Measurements from ENCODE around the gene C20orf204. TPM values are rescaled to one million over a fixed set of nuclear protein-coding genes. Genes with fewer than 3 reads are reported as not detected.

Gene C20orf204
- total RNA-seq, 2 donors from 2014 or later = 0.29 to 3.3 TPM

DNA sequence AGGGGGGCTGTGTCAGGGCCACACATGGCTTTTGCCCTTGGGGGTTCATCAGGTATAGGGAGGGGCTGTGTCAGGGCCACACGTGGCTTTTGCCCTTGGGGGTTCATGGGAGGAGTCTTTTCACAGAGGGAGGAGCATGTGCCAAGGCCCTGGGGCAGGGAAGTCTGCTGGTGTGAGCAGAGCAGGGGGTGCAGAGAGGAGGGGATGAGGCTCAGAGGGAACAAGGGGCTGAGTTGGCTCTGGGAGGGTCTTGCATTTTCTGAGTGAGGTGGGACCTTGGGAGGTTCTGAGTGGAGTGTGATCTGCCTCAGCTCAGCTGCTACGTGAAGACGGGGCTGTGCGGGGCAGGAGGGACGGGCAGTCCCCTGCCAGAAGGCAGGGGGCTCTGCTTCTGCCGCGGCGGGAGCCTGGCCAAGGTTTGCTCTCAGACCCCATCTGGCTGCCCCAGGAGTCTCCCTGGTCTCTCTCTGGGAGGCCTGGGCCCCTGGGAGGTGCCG, 19.5 kb downstream of the C20orf204 start:
- Histone ChIP-seq H3K27me3 (peaks cover 42% of the 10 kb centered on the region), H3K27ac (no peak overlapping the region), H3K36me3 (no peaks in the 10 kb centered on the region), H3K4me3 (no peak overlapping the region), H3K4me1 (no peaks in the 10 kb centered on the region), H3K9me3 (no peaks in the 10 kb centered on the region), H3K9ac (ENCODE audit: low read depth in 2 of 2, low read length in 2 of 2) (no peak overlapping the region)
- DNase-seq = no peak
- intact Hi-C loops (cut with DNase I) = no loop called here
- TF ChIP-seq, protein P1, sequence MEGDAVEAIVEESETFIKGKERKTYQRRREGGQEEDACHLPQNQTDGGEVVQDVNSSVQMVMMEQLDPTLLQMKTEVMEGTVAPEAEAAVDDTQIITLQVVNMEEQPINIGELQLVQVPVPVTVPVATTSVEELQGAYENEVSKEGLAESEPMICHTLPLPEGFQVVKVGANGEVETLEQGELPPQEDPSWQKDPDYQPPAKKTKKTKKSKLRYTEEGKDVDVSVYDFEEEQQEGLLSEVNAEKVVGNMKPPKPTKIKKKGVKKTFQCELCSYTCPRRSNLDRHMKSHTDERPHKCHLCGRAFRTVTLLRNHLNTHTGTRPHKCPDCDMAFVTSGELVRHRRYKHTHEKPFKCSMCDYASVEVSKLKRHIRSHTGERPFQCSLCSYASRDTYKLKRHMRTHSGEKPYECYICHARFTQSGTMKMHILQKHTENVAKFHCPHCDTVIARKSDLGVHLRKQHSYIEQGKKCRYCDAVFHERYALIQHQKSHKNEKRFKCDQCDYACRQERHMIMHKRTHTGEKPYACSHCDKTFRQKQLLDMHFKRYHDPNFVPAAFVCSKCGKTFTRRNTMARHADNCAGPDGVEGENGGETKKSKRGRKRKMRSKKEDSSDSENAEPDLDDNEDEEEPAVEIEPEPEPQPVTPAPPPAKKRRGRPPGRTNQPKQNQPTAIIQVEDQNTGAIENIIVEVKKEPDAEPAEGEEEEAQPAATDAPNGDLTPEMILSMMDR (IDR thresholded peaks at IDR 0.05) = no peak

DNA sequence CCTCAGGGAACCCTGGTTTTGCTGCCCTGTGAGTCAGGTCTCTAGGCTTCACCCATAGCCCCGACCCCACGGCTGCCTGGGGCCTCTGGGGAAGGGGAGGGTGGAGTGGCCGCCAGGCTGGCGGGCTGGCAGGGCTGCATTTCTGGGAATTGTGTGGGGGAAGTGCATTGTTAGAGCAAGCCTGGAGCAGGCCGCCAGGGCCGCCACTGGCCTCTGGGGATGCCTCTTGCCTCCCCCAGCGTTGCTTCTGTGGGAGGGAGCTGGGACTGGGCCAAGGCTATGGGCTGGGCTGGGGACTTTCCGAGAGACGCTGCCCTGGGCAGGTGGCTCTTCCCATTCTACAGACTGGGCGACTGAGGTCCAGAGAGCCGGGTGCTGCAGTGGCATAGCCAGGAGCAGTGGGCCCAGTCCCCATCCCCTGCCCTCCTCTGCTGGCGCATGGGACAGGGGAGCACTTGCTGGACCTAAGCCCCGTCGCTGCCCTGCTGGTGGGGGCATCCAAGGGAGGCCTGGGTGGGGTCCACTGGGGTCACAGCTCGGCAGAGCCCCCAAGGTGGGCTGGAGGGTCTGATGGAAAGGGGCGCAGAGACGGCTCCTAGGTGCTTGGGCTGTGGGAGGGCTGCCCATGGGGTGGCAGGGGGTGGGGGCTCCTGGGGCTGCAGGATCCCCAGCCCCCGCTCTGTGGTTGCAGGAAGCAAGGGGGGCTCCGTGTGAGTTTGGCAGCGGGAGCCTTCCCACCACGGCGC, 20.1 kb downstream of the C20orf204 start:
- Histone ChIP-seq H3K27ac (no peak overlapping the region), H3K4me1 (no peaks in the 10 kb centered on the region), H3K36me3 (no peaks in the 10 kb centered on the region), H3K9me3 (no peaks in the 10 kb centered on the region), H3K9ac (ENCODE audit: low read depth in 2 of 2, low read length in 2 of 2) (no peak overlapping the region), H3K4me3 (no peak overlapping the region), H3K27me3 (peaks cover 36% of the 10 kb centered on the region)
- intact Hi-C loops (cut with DNase I) = no loop called here
- TF ChIP-seq, protein P1 (IDR thresholded peaks at IDR 0.05) = no peak
- DNase-seq = no peak

DNA sequence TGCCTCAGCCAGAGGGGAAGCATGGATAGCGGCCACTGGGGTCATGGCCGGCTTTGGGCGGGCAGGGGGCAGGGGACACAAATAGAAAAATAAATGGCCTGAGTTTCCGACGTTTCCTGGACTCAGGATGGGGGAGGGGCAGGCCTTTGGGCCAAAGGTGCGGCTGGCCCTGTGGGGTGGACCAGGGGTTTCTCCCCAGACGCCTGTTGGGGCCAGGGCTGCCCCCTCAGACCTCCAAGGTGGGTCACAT, 20.6 kb downstream of the C20orf204 start:
- no peak overlapping the region for H3K9ac ChIP-seq (ENCODE audit: low read depth in 2 of 2, low read length in 2 of 2)
- peaks cover 31% of the 10 kb centered on the region for H3K27me3 ChIP-seq
- no peak for DNase-seq
- TF ChIP-seq, protein P1 (IDR thresholded peaks at IDR 0.05) = no peak
- no peaks in the 10 kb centered on the region for H3K36me3 ChIP-seq
- H3K4me3 ChIP-seq = no peak overlapping the region
- no peaks in the 10 kb centered on the region for H3K4me1 ChIP-seq
- no peak overlapping the region for H3K27ac ChIP-seq
- intact Hi-C loops (cut with DNase I) = no loop called here
- H3K9me3 ChIP-seq = no peaks in the 10 kb centered on the region

DNA sequence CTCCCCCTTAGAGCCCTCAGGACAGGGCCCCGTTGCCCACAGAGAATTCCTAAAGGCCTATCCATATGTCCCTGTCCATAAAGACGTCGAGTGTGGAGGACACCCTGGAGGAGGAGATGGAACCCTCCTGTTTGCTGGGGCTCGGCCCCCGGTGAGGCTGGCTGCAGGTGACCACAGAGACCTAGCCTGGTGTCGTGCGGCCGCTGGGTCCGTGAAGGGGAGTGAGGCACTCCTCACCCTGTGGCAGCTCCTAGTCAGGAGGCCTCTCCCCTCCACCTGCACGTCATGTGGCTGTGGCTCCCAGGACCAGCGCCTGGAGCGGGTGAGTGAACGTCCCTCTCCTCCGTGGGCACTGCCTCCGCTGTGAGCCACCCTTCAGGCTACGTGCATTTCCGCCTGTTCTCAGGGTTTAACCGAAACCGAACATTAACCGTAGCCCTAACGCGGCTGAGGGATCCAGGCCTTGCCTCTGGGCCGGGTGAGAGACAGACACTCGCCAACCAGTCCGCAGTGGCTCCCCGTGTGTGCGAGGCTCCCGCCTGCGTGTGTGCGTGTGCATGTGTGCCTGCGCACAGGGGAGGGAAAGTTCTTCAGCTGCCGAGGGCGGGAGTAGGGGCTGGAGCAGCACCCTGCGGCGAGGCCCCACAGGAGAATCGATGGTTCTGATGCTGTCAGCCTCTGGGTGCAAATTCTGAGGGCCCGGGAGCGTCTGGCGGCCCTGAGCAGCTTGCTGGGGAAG, 21.1 kb downstream of the C20orf204 start:
- Histone ChIP-seq H3K9ac (ENCODE audit: low read depth in 2 of 2, low read length in 2 of 2) (no peak overlapping the region), H3K36me3 (no peaks in the 10 kb centered on the region), H3K4me3 (peak overlapping the region; percentile 1), H3K27me3 (peaks cover 26% of the 10 kb centered on the region), H3K27ac (no peak overlapping the region), H3K9me3 (no peaks in the 10 kb centered on the region), H3K4me1 (no peaks in the 10 kb centered on the region)
- intact Hi-C loops (cut with DNase I) = no loop called here
- TF ChIP-seq, protein P1 (IDR thresholded peaks at IDR 0.05) = no peak
- DNase-seq = no peak

DNA sequence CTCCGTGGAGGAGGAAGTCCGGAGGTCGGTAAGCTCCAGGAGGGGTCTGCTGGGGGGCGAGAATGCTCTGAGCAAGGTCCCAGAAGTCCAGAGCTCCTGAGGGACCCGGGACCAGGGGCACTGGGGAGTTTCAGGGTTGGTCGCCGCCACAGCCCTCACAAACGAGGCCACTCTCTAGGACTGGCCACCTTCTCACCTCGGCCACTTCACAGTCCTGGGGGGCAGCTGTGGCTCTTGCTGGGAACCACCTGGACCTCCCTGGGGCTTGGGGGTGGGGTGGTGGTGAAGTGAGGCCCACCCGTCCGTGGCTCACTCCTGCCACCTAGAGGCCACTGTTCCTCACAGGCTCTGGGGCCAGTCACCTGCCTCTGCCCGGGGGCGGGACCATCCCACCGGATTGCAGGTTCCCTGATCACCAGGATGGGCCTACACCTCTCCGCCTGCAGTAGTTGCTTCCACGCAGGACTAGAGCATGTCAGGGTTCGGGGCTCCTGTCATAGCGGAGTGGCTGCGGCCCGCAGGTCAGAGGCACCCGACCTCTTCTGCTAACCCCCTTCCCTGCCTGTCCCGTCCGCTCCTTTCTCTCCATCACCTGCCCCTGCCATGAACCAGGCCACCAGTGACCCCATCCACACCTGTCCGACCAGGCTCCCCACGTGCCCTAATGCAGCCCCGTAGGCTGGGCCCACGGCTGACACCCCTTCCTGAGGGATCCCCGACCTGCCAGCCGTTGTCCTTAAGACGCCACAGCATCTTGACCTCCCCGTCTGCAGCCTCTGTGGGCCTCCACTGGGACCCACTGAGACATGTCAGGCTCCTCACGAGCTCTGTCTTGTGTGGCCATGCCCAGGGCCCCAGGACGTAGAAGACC, 21.9 kb downstream of the C20orf204 start:
- Histone ChIP-seq H3K9me3 (no peaks in the 10 kb centered on the region), H3K27me3 (peaks cover 18% of the 10 kb centered on the region), H3K4me3 (peak overlapping the region; percentile 1), H3K27ac (no peak overlapping the region), H3K4me1 (peaks cover 5% of the 10 kb centered on the region), H3K9ac (ENCODE audit: low read depth in 2 of 2, low read length in 2 of 2) (no peak overlapping the region), H3K36me3 (no peaks in the 10 kb centered on the region)
- intact Hi-C loops (cut with DNase I) = no loop called here
- DNase-seq = peak; percentile 83
- TF ChIP-seq, protein P1 (IDR thresholded peaks at IDR 0.05) = peak; percentile 93

All from colonic mucosa (tissue), 4 donors.